WTC11 (cell line): ENCODE measurements around the gene ROBO1. TPM values are rescaled to one million over a fixed set of nuclear protein-coding genes. Genes with fewer than 3 reads are reported as not detected.

ENCODE experiments used
- ATAC-seq: fragments of 200-7000 bp; cut with Tn5 transposase; 2 replicates; pipeline ENCODE4 v1.10.0; 2021; ENCODE audit warnings: mild to moderate bottlenecking, moderate library complexity
- CTCF ChIA-PET: fragments of 300-600 bp; sonication (Branson Sonifier 250); formaldehyde crosslinking; loops from one replicate; lab custom pipeline; 2021; ENCODE audit warnings: antibody characterized with exemption; lab: Charles Lee
- POLR2A ChIA-PET: fragments of 350-600 bp; sonication (Branson Sonifier 250); formaldehyde crosslinking; loops from one replicate; lab custom pipeline; 2021; ENCODE audit warnings: antibody characterized with exemption; lab: Charles Lee
- DNase-seq: peaks from one replicate; pipeline ENCODE4 v3.0.0; 2021; ENCODE audit warnings: low spot score
- H3K27ac Mint-ChIP-seq: 2 replicates; pipeline ENCODE4 v1.8.0; 2021; ENCODE audit warnings: mixed read lengths
- H3K27me3 Mint-ChIP-seq: 2 replicates; pipeline ENCODE4 v1.8.0; 2021; ENCODE audit warnings: low read depth, mild to moderate bottlenecking, moderate library complexity, mixed read lengths
- H3K36me3 Mint-ChIP-seq: 2 replicates; pipeline ENCODE4 v1.8.0; 2021; ENCODE audit warnings: mixed read lengths
- H3K4me1 Mint-ChIP-seq: 2 replicates; pipeline ENCODE4 v1.8.0; 2022; ENCODE audit warnings: mixed read lengths
- H3K4me3 Mint-ChIP-seq: 2 replicates; pipeline ENCODE4 v1.8.0; 2021; ENCODE audit warnings: mild to moderate bottlenecking, moderate library complexity, mixed read lengths
- H3K9me3 Mint-ChIP-seq: 2 replicates; pipeline ENCODE4 v1.8.0; 2021; ENCODE audit warnings: mixed read lengths
- ATF2 ChIP-seq: sonication (generic); formaldehyde crosslinking; IDR thresholded peaks from 2 replicates; pipeline ENCODE4 v1.8.1; 2022; ENCODE audit warnings: low read depth, missing genetic modification reagents, borderline replicate concordance
- ATF3 ChIP-seq: sonication (generic); formaldehyde crosslinking; conservative IDR thresholded peaks from 2 replicates; pipeline ENCODE4 v1.8.1; 2022; ENCODE audit warnings: mild to moderate bottlenecking, missing genetic modification reagents
- ATF6 ChIP-seq: sonication (generic); formaldehyde crosslinking; IDR thresholded peaks from 2 replicates; pipeline ENCODE4 v1.8.1; 2023; ENCODE audit warnings: mild to moderate bottlenecking, missing genetic modification reagents
- CDX4 ChIP-seq: fragments of 250-450 bp; sonication (Bioruptor Pico); IDR thresholded peaks from 2 replicates; pipeline ENCODE4 v1.9.0; 2021; ENCODE audit warnings: moderate library complexity, mild to moderate bottlenecking, inconsistent platforms, borderline replicate concordance
- E2F1 ChIP-seq: sonication (generic); formaldehyde crosslinking; IDR thresholded peaks from 2 replicates; pipeline ENCODE4 v1.8.0; 2022; ENCODE audit warnings: mild to moderate bottlenecking, missing genetic modification reagents
- ERG ChIP-seq: fragments of 250-450 bp; sonication (Bioruptor Pico); IDR thresholded peaks from 2 replicates; pipeline ENCODE4 v1.8.0; 2021; ENCODE audit warnings: mild to moderate bottlenecking
- ESRRA ChIP-seq: sonication (generic); formaldehyde crosslinking; IDR thresholded peaks from 2 replicates; pipeline ENCODE4 v1.8.1; 2022; ENCODE audit warnings: mild to moderate bottlenecking, missing genetic modification reagents, borderline replicate concordance
- FOXP4 ChIP-seq: sonication (generic); formaldehyde crosslinking; IDR thresholded peaks from 2 replicates; pipeline ENCODE4 v1.8.0; 2022; ENCODE audit warnings: mild to moderate bottlenecking, missing genetic modification reagents
- IRF1 ChIP-seq: sonication (generic); formaldehyde crosslinking; IDR thresholded peaks from 2 replicates; pipeline ENCODE4 v1.8.0; 2023; ENCODE audit warnings: missing genetic modification reagents
- PREB ChIP-seq: sonication (generic); formaldehyde crosslinking; IDR thresholded peaks from 2 replicates; pipeline ENCODE4 v1.8.1; 2022; ENCODE audit warnings: mild to moderate bottlenecking, missing genetic modification reagents, moderate library complexity, borderline replicate concordance
- SMAD3 ChIP-seq: sonication (generic); formaldehyde crosslinking; IDR thresholded peaks from 2 replicates; pipeline ENCODE4 v1.8.0; 2022; ENCODE audit warnings: missing genetic modification reagents, mild to moderate bottlenecking, borderline replicate concordance
- TCF7 ChIP-seq: sonication (generic); formaldehyde crosslinking; IDR thresholded peaks from 2 replicates; pipeline ENCODE4 v1.8.0; 2022; ENCODE audit warnings: mild to moderate bottlenecking, low read depth, missing genetic modification reagents, moderate library complexity
- TP53 ChIP-seq: sonication (generic); formaldehyde crosslinking; IDR thresholded peaks from 2 replicates; pipeline ENCODE4 v1.8.1; 2023; ENCODE audit warnings: mild to moderate bottlenecking, missing genetic modification reagents
- USF2 ChIP-seq: sonication (generic); formaldehyde crosslinking; IDR thresholded peaks from 2 replicates; pipeline ENCODE4 v1.8.1; 2023; ENCODE audit warnings: mild to moderate bottlenecking, missing genetic modification reagents, moderate library complexity
- ZNF317 ChIP-seq: sonication (generic); formaldehyde crosslinking; IDR thresholded peaks from 2 replicates; pipeline ENCODE4 v1.8.1; 2023; ENCODE audit warnings: low read depth, mild to moderate bottlenecking, moderate library complexity, missing genetic modification reagents, borderline replicate concordance
- ZSCAN18 ChIP-seq: fragments of 250-450 bp; sonication (Bioruptor Pico); IDR thresholded peaks from 2 replicates; pipeline ENCODE4 v2.1.2; 2022; ENCODE audit warnings: mild to moderate bottlenecking, moderate library complexity
- total RNA-seq: library from RNA; stranded (reverse); gene quantifications from 3 replicates; pipeline ENCODE4 v1.2.3, GENCODE V29; 2021

ROBO1 gene
- total RNA-seq, 1 experiment from 2014 or later, result 90.9 TPM

- Mint-ChIP-seq H3K9me3 (peaks cover 6% of the 10 kb centered on the region; the same call in 1 of the 2 replicates), H3K36me3 (no peaks in the 10 kb centered on the region), H3K27me3 (no peaks in the 10 kb centered on the region), H3K4me3 (no peak overlapping the region), H3K27ac (no peak overlapping the region), H3K4me1 (peaks cover 7% of the 10 kb centered on the region; the same call in 1 of the 2 replicates)
- DNase-seq (no peak), ATAC-seq (no peak)
- CTCF ChIA-PET, result no interaction called here
- POLR2A ChIA-PET, result interaction anchor here (0.5 kb wide), 1 partner anchor 127 kb away, joined by 3 read pairs; no protein-coding TSS in a partner anchor
- TF ChIP-seq TCF7 (CRISPR knock-in tag) (no peak), ESRRA (CRISPR knock-in tag) (no peak), CDX4 (CRISPR knock-in tag) (no peak), ZNF317 (CRISPR knock-in tag) (no peak), SMAD3 (CRISPR knock-in tag) (no peak)
Observed at GRCh38 chr3:79480746-79481145, 287.1 kb downstream of the ROBO1 start.

- ChIA-PET CTCF (no interaction called here), POLR2A (interaction anchor here (0.6 kb wide), 1 partner anchor 499 kb away, joined by 3 read pairs; no protein-coding TSS in a partner anchor)
- no peak for TF ChIP-seq TP53 (CRISPR knock-in tag)
- no peak for TF ChIP-seq ATF6 (CRISPR knock-in tag)
- no peak for TF ChIP-seq E2F1 (CRISPR knock-in tag)
- TF ChIP-seq IRF1, result no peak
- no peak for TF ChIP-seq ATF2
- TF ChIP-seq PREB (CRISPR knock-in tag), result no peak
- TF ChIP-seq FOXP4 (CRISPR knock-in tag), result no peak
- TF ChIP-seq ZSCAN18 (CRISPR knock-in tag), result no peak
- TF ChIP-seq USF2 (CRISPR knock-in tag), result no peak
- no peak for TF ChIP-seq ERG (CRISPR knock-in tag)
- TF ChIP-seq ATF3, result no peak
- no peak for ATAC-seq
- H3K9me3 Mint-ChIP-seq, result peaks cover 6% of the 10 kb centered on the region; the same call in 1 of the 2 replicates
- H3K27me3 Mint-ChIP-seq, result no peaks in the 10 kb centered on the region
- H3K27ac Mint-ChIP-seq, result no peak overlapping the region
- peaks cover 7% of the 10 kb centered on the region; the same call in 1 of the 2 replicates for H3K4me1 Mint-ChIP-seq
- H3K36me3 Mint-ChIP-seq, result no peaks in the 10 kb centered on the region
- no peak overlapping the region for H3K4me3 Mint-ChIP-seq
- DNase-seq, result no peak
Observed at GRCh38 chr3:79478620-79479019, 289.2 kb downstream of the ROBO1 start.
